ENCODE measurements around the gene PTHLH. TPM values are rescaled to one million over a fixed set of nuclear protein-coding genes. Genes with fewer than 3 reads are reported as not detected.

Gene PTHLH
- 3.9 and 12.6 TPM in 2 replicates for total RNA-seq

DNA sequence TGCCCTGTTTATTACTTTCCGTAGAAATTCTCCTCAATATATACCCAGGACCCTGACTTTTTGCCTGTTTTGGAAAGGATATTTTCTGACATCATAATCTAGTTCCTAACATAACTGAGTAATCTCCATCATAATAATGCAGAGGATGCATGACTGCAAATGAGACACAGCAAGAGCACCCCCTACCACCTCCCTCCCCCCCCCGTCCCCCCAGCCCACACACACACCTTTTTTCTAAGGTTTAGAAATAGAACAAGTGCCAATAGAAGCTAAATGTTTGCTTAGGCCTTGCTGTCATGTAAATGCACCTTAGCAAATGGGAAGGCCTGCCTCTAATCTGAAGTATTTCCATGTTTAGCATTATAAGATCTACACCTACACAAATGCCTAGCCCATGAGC is at the start of gene PTHLH:
TSS of gene PTHLH (minus strand) at position 13 of the 400 bp plus-strand sequence. CDS start 3,239 bp downstream, outside the sequence.

Small RNAs within 50 kb of the gene (small RNA-seq; reads per million reads assigned to genes)
- gene AC008011.1 = not detected

Other genes starting within 250 kb of the PTHLH start
- 26.7 and 31.0 TPM in 2 replicates for gene KLHL42, start 192.5 kb downstream of the PTHLH start, total RNA-seq
- gene MANSC4, start 192.5 kb downstream of the PTHLH start, total RNA-seq = not detected in 2 replicates
- 20.7 and 21.6 TPM in 2 replicates for gene CCDC91, start 217.7 kb upstream of the PTHLH start, total RNA-seq